Adrenal gland (tissue), 19 donors: ENCODE results near the gene FAS. TPM values are rescaled to one million over a fixed set of nuclear protein-coding genes. Genes with fewer than 3 reads are reported as not detected.
A peak's percentile ranks its signal among the peaks of the same experiment; 100 is the strongest.

Experiments used
- DNase-seq, 7 donors: peaks; one replicate each; pipeline ENCODE4 v3.0.0-alpha.2; 2019 to 2020
- H3K27ac ChIP-seq, 5 donors: fragments of 200-600 bp; sonication (generic) in 4 of 5; 1 replicate in 3 of 5; 2 replicates in 2 of 5; pipeline versions ENCODE4 v1.5.1 to v1.8.0; 2016 to 2020; ENCODE audit warnings: mild to moderate bottlenecking in 1 of 5
- H3K27me3 ChIP-seq: fragments of 200-600 bp; 2 replicates; pipeline ENCODE4 v1.8.0; 2021
- H3K36me3 ChIP-seq, 2 donors: fragments of 200-600 bp; replicated peaks in 1 of 2; 1 replicate in 1 of 2; 2 replicates in 1 of 2; pipeline versions ENCODE4 v1.5.1 to v1.8.0; 2018 to 2022
- H3K4me1 ChIP-seq, 2 donors: fragments of 200-600 bp; replicated peaks in 1 of 2; 1 replicate in 1 of 2; 2 replicates in 1 of 2; pipeline versions ENCODE4 v1.5.1 to v1.8.0; 2018 to 2021
- H3K4me3 ChIP-seq, 4 donors: fragments of 200-600 bp; sonication (generic) in 3 of 4; one replicate each; pipeline ENCODE4 v1.5.1; 2016 to 2018
- H3K9me3 ChIP-seq, 3 donors: fragments of 200-600 bp; sonication (generic) in 1 of 3; replicated peaks in 1 of 3; 1 replicate in 2 of 3; 2 replicates in 1 of 3; pipeline versions ENCODE4 v1.5.1 to v1.8.0; 2016 to 2021
- CTCF ChIP-seq, 6 experiments: fragments of 450-650 bp in 4 of 6; fragments of 200-600 bp in 2 of 6; sonication (generic) in 1 of 6; IDR thresholded peaks; 1 replicate in 5 of 6; 2 replicates in 1 of 6; pipeline versions ENCODE4 v1.5.1 to v1.8.0; 2016 to 2021; ENCODE audit warnings: antibody characterized with exemption in 6 of 6, mild to moderate bottlenecking in 2 of 6, moderate library complexity in 1 of 6
- POLR2A ChIP-seq, 2 donors: fragments of 450-650 bp; IDR thresholded peaks; one replicate each; pipeline ENCODE4 v1.6.1; 2017; ENCODE audit warnings: antibody characterized with exemption in 2 of 2, mild to moderate bottlenecking in 2 of 2, moderate library complexity in 1 of 2
- WGBS, 4 donors: extraction: QIAGEN DNeasy Blood & Tissue Kit in 2 of 4; methylation state at CpG; one replicate each; pipeline versions ENCODE4 v1.1.5 to v1.1.7; 2013 to 2017; 5-methylcytosine and 5-hydroxymethylcytosine counted together
- intact Hi-C, 2 donors: fragments of 100-400 bp; cut with DNase I; formaldehyde crosslinking; loops; one replicate each; pipeline versions ENCODE4 v1.14.1 to v1.15.0; 2022 to 2023
- long read RNA-seq, 10 donors: library from polyadenylated mRNA in 3 of 10; unstranded in 2 of 10; stranded (forward) in 1 of 10; transcript quantifications; one replicate each; pipeline ENCODE4 v2.0.0 and lab custom pipeline, GENCODE V29; 2021 to 2026
- polyA plus RNA-seq, 3 donors: library from polyadenylated mRNA; stranded (reverse); fragments of 200-250 nt in 2 of 3; fragments of 350-450 nt in 1 of 3; fragmentation: Illumina TruSeq in 1 of 3; extraction: RNeasy Lipid Tissue Mini Kit (QIAGEN cat#74804) in 1 of 3; gene quantifications; one replicate each; pipeline ENCODE4 v1.2.3, GENCODE V29; 2013 to 2014
- total RNA-seq, 9 donors: library from RNA; depleted of rRNA in 4 of 9; stranded (reverse); fragments of >200 nt in 4 of 9; fragments of 120-200 nt in 1 of 9; fragmentation: NEBNext Ultra II Directional in 1 of 9; extraction: Animal tissue kit (Norgen Biotek cat#: 25700) in 1 of 9; gene quantifications; one replicate each; pipeline versions ENCODE4 v1.1.0 to v1.2.4, GENCODE V29; 2013 to 2023
- donor health status: healthy with polysubstance abuse.
- donor health status: Bipolar disorder and iron deficiency.
- donor health status: DM: yes; HTN: yes; CAD: no.
- donor health status: DM: no; HTN: no; CAD: no.
- donor health status: DM: no; HTN: no; CAD: no.
- donor health status: DM: yes; HTN: yes; CAD: no.

FAS gene
- total RNA-seq (100 to 1,000 TPM in 1 of 9 donors, 10 to 100 TPM in 7, 1 to 10 TPM in 1; 9.8 to 236 (median 56.9) TPM), polyA plus RNA-seq (10 to 100 TPM; 14.4 to 58.9 (median 18.6) TPM)
- long read RNA-seq, donor 1, partial matches to known transcripts = 0 of 1 reads
- long read RNA-seq, donor 1, other reads (novel, unspliced or antisense) = 0 of 1 reads
- long read RNA-seq, donor 2, partial matches to known transcripts = 0 of 1 reads
- long read RNA-seq, donor 2, other reads (novel, unspliced or antisense) = 0 of 1 reads
- long read RNA-seq, donor 3, partial matches to known transcripts = 0 of 3 reads
- long read RNA-seq, donor 3, other reads (novel, unspliced or antisense) = 0 of 3 reads
- long read RNA-seq, donor 4, transcript FAS-204 (9 exons, 2,563 nt) = major isoform, 19 of 23 reads
- long read RNA-seq, donor 4, partial matches to known transcripts = 0 of 23 reads
- long read RNA-seq, donor 4, other reads (novel, unspliced or antisense) = 2 of 23 reads
- long read RNA-seq, donor 5, transcript FAS-204 (9 exons, 2,563 nt) = major isoform, 61 of 67 reads
- long read RNA-seq, donor 5, partial matches to known transcripts = 0 of 67 reads
- long read RNA-seq, donor 5, other reads (novel, unspliced or antisense) = 4 of 67 reads
- long read RNA-seq, donor 6, transcript FAS-204 (9 exons, 2,563 nt) = major isoform, 54 of 71 reads
- long read RNA-seq, donor 6, partial matches to known transcripts = 3 of 71 reads
- long read RNA-seq, donor 6, other reads (novel, unspliced or antisense) = 12 of 71 reads
- long read RNA-seq, donor 7, partial matches to known transcripts = 0 of 1 reads
- long read RNA-seq, donor 7, other reads (novel, unspliced or antisense) = 0 of 1 reads
- long read RNA-seq, donor 8 = 0 reads
- long read RNA-seq, donor 9, partial matches to known transcripts = 0 of 1 reads
- long read RNA-seq, donor 9, other reads (novel, unspliced or antisense) = 0 of 1 reads
- long read RNA-seq, donor 10 = 0 reads

DNA sequence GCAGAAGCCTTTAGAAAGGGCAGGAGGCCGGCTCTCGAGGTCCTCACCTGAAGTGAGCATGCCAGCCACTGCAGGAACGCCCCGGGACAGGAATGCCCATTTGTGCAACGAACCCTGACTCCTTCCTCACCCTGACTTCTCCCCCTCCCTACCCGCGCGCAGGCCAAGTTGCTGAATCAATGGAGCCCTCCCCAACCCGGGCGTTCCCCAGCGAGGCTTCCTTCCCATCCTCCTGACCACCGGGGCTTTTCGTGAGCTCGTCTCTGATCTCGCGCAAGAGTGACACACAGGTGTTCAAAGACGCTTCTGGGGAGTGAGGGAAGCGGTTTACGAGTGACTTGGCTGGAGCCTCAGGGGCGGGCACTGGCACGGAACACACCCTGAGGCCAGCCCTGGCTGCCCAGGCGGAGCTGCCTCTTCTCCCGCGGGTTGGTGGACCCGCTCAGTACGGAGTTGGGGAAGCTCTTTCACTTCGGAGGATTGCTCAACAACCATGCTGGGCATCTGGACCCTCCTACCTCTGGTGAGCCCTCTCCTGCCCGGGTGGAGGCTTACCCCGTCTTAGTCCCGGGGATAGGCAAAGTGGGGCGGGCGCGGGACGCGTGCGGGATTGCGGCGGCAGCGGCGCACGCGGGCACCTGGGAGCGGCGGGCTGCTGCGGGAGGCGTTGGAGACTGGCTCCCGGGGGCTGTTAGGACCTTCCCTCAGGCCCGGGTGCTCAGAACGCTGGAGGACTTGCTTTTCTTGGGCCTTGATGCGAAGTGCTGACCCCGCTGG, at the start of gene FAS:
FAS (plus strand) TSS at position 415 of the 777 bp plus-strand sequence; CDS start at position 494, 79 bp downstream.
- H3K4me3 ChIP-seq = peak within 1 kb of the TSS; percentile 51 to 94 (median 83)
- TF ChIP-seq CTCF (IDR thresholded peaks at IDR 0.05) (no peak), POLR2A (IDR thresholded peaks at IDR 0.05) (peak; percentile 2 to 79)
- no peaks in the 10 kb centered on the region for H3K36me3 ChIP-seq
- intact Hi-C loops = no loop called here
- DNase-seq = peak; percentile 77 to 91 (median 82)
- 0 to 1% (median 0%) methylated on average over 18 to 51 of the region's 51 CpGs for WGBS, 4 donors
- H3K9me3 ChIP-seq = no peaks in the 10 kb centered on the region
- H3K27me3 ChIP-seq = no peaks in the 10 kb centered on the region
- H3K4me1 ChIP-seq = peaks cover 11 to 62% of the 10 kb centered on the region in 2 donors
- peak within 1 kb of the TSS; percentile 90 to 98 (median 94) for H3K27ac ChIP-seq

GRCh38 chr10:88941026-88941425, 49.6 kb upstream of the FAS start:
- no peak for DNase-seq
- H3K4me1 ChIP-seq = no peaks in the 10 kb centered on the region
- intact Hi-C loops = loop anchor here (2.0 to 5.0 kb wide), 2 partner anchors 46 kb away; no protein-coding TSS in a partner anchor

GRCh38 chr10:88943778-88944177, 46.8 kb upstream of the FAS start:
- intact Hi-C loops = loop anchor here in 1 of 2 donors (5.0 kb wide), 1 partner anchor 44 kb away; no protein-coding TSS in a partner anchor
- Histone ChIP-seq H3K36me3 (peaks cover 0 to 33% of the 10 kb centered on the region in 2 donors), H3K4me3 (no peak overlapping the region), H3K4me1 (no peaks in the 10 kb centered on the region), H3K27me3 (no peaks in the 10 kb centered on the region), H3K9me3 (no peaks in the 10 kb centered on the region), H3K27ac (no peak overlapping the region)
- 91 to 100% (median 94%) methylated on average over 2 to 3 of the region's 3 CpGs for WGBS, 4 donors
- TF ChIP-seq POLR2A (IDR thresholded peaks at IDR 0.05) (no peak), CTCF (IDR thresholded peaks at IDR 0.05) (no peak)
- no peak for DNase-seq

More at GRCh38 chr10:88941026-88941425, 49.6 kb upstream of the FAS start:
- Histone ChIP-seq H3K9me3 (no peaks in the 10 kb centered on the region), H3K4me3 (no peak overlapping the region), H3K27me3 (no peaks in the 10 kb centered on the region), H3K36me3 (peaks cover 0 to 53% of the 10 kb centered on the region in 2 donors), H3K27ac (no peak overlapping the region)
- TF ChIP-seq CTCF (IDR thresholded peaks at IDR 0.05) (no peak), POLR2A (IDR thresholded peaks at IDR 0.05) (no peak)
- WGBS, 4 donors = 94 to 99% (median 95%) methylated on average over 6 of the region's 6 CpGs
